Measurements from ENCODE around the gene ADH7. TPM values are rescaled to one million over a fixed set of nuclear protein-coding genes. Genes with fewer than 3 reads are reported as not detected.

The ADH7 gene
- total and polyA plus RNA-seq, 2 of the 8 experiments (the other 6 are each of a cell fraction or from before 2014, with no cell fraction given): not detected

- POLR2A ChIA-PET (ENCODE audit: partially characterized antibody): no interaction called here
- TF ChIP-seq SP2 (IDR thresholded peaks at IDR 0.05; ENCODE audit: low read length) (no peak), CREB1 (IDR thresholded peaks at IDR 0.05) (no peak), TCF12 (IDR thresholded peaks at IDR 0.05; ENCODE audit: low read depth, low read length) (no peak), EP300 (IDR thresholded peaks at IDR 0.05; ENCODE audit: borderline replicate concordance in 1 of 2, low read depth in 2 of 2, low read length in 2 of 2) (no peak), BCL11A (IDR thresholded peaks at IDR 0.05; ENCODE audit: low read depth in 2 of 2, low read length in 2 of 2) (no peak), CBX5 (IDR thresholded peaks at IDR 0.05; ENCODE audit: low read depth, low read length) (no peak), RFX5 (IDR thresholded peaks at IDR 0.05; ENCODE audit: borderline replicate concordance, low read depth, low read length) (no peak), ASH2L (IDR thresholded peaks at IDR 0.05; ENCODE audit: low read length) (no peak), YY1 (IDR thresholded peaks at IDR 0.05; ENCODE audit: low read depth, low read length) (no peak), CHD2 (IDR thresholded peaks at IDR 0.05; ENCODE audit: low read length) (no peak), CTBP2 (IDR thresholded peaks at IDR 0.05; ENCODE audit: borderline replicate concordance, insufficient read depth, insufficient read length, low read length) (no peak), BRCA1 (IDR thresholded peaks at IDR 0.05; ENCODE audit: low read depth, low read length) (no peak), E2F6 (IDR thresholded peaks at IDR 0.05) (no peak), RXRA (IDR thresholded peaks at IDR 0.05; ENCODE audit: insufficient read depth, low read depth, low read length) (no peak), CEBPB (IDR thresholded peaks at IDR 0.05; ENCODE audit: low read depth, low read length) (no peak), SP1 (IDR thresholded peaks at IDR 0.05; ENCODE audit: low read depth, low read length) (no peak), POLR2AphosphoS5 (IDR thresholded peaks at IDR 0.05; ENCODE audit: low read depth, low read length) (no peak)
Observed at GRCh38 chr4:99414401-99414800, 20.7 kb downstream of the ADH7 start.

More at GRCh38 chr4:99414401-99414800, 20.7 kb downstream of the ADH7 start:
- Histone ChIP-seq H3K27me3 (replicated peaks in 1 of 4; ENCODE audit: control insufficient read depth in 3 of 4, extremely low read depth in 1 of 4, insufficient read depth in 3 of 4, low read length in 3 of 4) (no peaks in the 10 kb centered on the region), H2BK12ac (ENCODE audit: low read depth, low read length) (no peak overlapping the region), H4K91ac (replicated peaks; ENCODE audit: insufficient read length, low read length) (no peak overlapping the region), H3K18ac (ENCODE audit: extremely low read depth, low read length) (no peak overlapping the region), H3K56ac (replicated peaks; ENCODE audit: insufficient read length, low read depth, low read length) (no peak overlapping the region), H2BK5ac (ENCODE audit: low read depth, low read length) (no peak overlapping the region), H3K14ac (ENCODE audit: insufficient read length) (no peak overlapping the region), H3K79me1 (ENCODE audit: low read depth, low read length) (no peaks in the 10 kb centered on the region), H2AFZ (ENCODE audit: low read length) (no peak overlapping the region), H2AK5ac (ENCODE audit: low read depth, low read length) (no peak overlapping the region), H3K23me2 (ENCODE audit: low read depth, low read length) (no peaks in the 10 kb centered on the region), H3K4me1 (replicated peaks in 1 of 4; ENCODE audit: control insufficient read depth in 3 of 4, insufficient read depth in 4 of 4, low read length in 3 of 4) (no peaks in the 10 kb centered on the region), H3K9ac (replicated peaks in 1 of 4; ENCODE audit: extremely low read depth in 1 of 4, low read depth in 3 of 4, low read length in 3 of 4) (no peak overlapping the region), H3K9me3 (ENCODE audit: insufficient read depth in 2 of 2, low read depth in 1 of 2, low read length in 1 of 2) (no peaks in the 10 kb centered on the region), H3K4ac (replicated peaks; ENCODE audit: insufficient read length, low read depth, low read length) (no peak overlapping the region), H3K36me3 (ENCODE audit: control insufficient read depth in 2 of 4, insufficient read depth in 4 of 4, low read length in 3 of 4) (no peaks in the 10 kb centered on the region), H2BK15ac (ENCODE audit: low read length) (no peak overlapping the region), H4K20me1 (replicated peaks in 1 of 2; ENCODE audit: control insufficient read depth in 1 of 2, insufficient read depth in 2 of 2, low read length in 2 of 2) (no peaks in the 10 kb centered on the region), H3K23ac (ENCODE audit: insufficient read length) (no peak overlapping the region), H2BK120ac (replicated peaks; ENCODE audit: low read depth, low read length) (no peak overlapping the region), H3K27ac (ENCODE audit: low read depth, low read length) (no peak overlapping the region), H2BK20ac (ENCODE audit: low read length) (no peak overlapping the region), H4K8ac (ENCODE audit: extremely low read depth, insufficient read depth, low read length) (no peak overlapping the region), H3K4me3 (ENCODE audit: extremely low read depth in 1 of 4, insufficient read depth in 2 of 4, low read depth in 3 of 4, low read length in 4 of 4) (no peak overlapping the region), H3K79me2 (ENCODE audit: control insufficient read depth in 1 of 2, insufficient read depth in 2 of 2, low read length in 2 of 2) (no peaks in the 10 kb centered on the region), H4K5ac (ENCODE audit: insufficient read length, low read depth, low read length) (no peak overlapping the region), H3K4me2 (ENCODE audit: insufficient read depth in 1 of 2, low read depth in 2 of 2, low read length in 2 of 2) (no peak overlapping the region)
- no peak for FAIRE-seq
- no peak for DNase-seq (ENCODE audit: low read depth in 1 of 2, low spot score in 2 of 2)
- CTCF ChIA-PET (ENCODE audit: partially characterized antibody): interaction anchor here (0.7 to 10.9 kb wide), 6 partner anchors 10 to 550 kb away, joined by 3 to 99 read pairs (median 3); no protein-coding TSS in a partner anchor

Measured in H1 (cell line).